Measurements from ENCODE around the gene PFKL.
A peak's percentile ranks its signal among the peaks of the same experiment; 100 is the strongest.

Gene PFKL

DNA sequence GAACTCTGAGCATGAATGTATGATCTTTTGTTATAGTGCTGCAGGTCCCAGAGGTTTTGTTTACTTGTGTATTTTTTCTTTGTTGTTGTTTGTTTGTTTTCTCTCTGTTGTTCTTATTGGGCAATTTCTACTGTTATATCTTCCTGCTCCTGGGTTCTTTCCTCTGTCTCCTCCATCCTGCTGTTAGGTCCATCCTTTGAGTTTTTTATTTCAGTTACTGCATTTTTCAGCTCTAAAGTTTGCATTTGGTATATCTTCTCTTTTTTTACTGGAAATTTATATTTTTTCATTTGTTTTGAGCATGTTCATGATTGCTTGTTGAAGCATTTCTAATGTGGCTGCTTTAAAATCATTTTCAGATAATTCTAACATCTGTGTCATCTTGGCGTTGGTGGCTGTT is 63.4 kb downstream of the PFKL start:
- no peak overlapping the region for H3K4me3 Mint-ChIP-seq
- no peaks in the 10 kb centered on the region for H3K9me3 Mint-ChIP-seq
- H3K4me1 Mint-ChIP-seq: peaks cover 5% of the 10 kb centered on the region
- H3K27ac Mint-ChIP-seq: no peak overlapping the region
- H3K36me3 Mint-ChIP-seq: peaks cover 9% of the 10 kb centered on the region
- no peaks in the 10 kb centered on the region for H3K27me3 Mint-ChIP-seq

DNA sequence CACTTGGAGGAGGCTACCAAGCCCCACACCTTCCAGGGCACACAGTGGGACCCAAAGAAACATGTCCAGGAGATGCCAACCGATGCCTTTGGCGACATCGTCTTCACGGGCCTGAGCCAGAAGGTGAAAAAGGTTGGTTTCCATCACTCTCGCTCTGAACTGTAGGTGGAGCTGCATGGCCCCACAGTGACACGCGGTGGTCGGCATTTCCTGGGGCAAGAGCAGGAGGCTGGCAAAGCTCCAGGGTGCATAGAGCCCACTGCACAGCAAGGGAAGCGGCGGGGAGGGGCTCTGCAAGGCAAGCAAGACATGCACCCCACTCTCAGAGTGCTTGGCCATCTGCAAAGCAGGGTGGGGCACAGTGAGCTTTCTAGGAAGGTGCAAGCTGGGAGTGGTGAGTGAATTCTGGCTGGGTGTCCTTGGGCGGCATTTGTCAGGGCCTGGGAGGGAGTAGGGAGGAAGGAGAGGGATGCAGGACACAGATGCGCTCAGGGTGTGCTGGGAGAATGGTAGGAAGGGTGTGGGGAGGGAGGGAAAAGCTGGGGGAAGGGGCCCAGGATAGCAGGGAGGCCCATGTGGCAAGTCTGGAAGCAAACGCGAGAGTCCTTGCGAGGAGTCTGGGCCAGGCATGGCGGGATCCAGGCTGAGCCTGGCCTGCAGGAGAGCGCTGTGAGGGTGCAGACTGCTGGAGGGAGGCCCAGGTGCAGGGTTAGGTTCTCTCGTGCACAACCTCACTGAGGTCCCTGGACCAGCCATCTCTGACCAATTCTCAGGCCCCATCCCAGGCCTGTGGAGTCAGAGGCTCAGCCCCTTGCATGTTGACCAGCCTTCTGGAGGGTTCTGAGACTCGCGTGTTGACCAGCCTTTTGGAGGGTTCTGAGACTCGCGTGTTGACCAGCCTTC is 64.5 kb downstream of the PFKL start:
- Mint-ChIP-seq H3K27me3 (no peaks in the 10 kb centered on the region), H3K27ac (no peak overlapping the region), H3K4me3 (no peak overlapping the region), H3K9me3 (no peaks in the 10 kb centered on the region), H3K4me1 (peaks cover 5% of the 10 kb centered on the region), H3K36me3 (peaks cover 9% of the 10 kb centered on the region)

DNA sequence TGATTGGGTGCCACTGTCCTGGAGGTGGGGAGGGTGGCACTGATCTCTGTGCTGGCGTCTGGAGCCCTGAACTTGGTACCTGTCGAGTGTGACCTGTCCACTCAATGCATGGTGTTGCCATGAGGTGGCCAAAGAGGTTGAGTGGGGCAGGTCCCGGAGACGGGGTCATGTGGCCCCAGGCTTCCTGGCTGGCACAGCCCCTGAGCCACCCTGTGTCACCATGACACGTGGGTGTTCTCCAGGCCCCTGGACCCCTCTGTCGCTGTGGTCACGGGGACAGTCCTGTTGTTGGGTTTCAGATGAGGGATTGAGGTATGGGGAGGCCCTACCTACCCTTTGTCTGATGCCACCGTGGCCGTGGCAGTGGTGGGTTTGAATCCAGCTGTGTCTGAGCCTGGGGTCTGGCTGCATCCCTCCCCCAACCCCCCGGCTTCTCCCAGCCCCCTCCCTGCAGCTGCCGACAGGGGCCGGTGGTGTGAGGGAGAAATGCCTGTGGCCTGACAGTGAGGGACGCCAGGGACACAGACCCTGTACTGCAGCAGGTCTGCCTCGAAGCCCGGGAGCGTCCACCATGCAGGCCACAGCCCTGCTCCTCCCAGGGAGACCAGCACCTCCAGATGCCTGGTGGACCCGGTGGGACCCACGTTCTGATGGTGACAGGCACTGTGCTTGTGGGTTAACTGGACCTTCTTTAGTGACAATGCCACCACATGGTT is 65.6 kb downstream of the PFKL start:
- Mint-ChIP-seq H3K9me3 (no peaks in the 10 kb centered on the region), H3K36me3 (peaks cover 9% of the 10 kb centered on the region), H3K27me3 (no peaks in the 10 kb centered on the region), H3K27ac (no peak overlapping the region), H3K4me1 (no peaks in the 10 kb centered on the region), H3K4me3 (no peak overlapping the region)

DNA sequence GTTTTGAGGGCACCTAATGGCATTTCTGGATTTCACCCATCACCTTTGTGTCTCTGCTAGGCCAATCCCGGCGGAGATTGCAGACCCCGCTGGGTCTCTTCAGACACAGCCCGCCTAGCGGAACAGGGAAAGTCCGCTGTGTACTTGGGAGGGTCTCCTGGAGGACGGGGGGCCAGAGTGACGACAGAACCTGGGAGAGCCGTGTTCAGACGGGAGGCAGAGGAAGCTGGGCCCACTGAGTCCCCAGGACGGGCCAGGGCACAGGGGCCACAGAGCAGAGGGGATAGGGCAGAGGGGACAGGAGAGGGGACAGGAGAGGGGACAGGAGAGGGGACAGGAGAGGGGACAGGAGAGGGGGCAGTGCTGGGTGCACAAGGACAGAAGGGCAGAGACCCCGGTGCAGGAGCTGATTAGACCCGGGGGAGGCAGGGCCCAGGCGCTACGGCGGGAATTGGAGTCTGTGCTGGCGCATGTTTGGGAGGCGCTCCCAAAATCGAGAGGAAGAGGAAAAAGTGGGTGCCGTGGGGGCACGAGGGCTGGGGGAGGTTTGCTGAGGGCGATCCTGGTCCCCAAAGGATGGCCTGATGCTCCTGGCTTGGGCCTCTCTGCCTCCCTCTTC is 66.2 kb downstream of the PFKL start:
- Mint-ChIP-seq H3K27me3 (no peaks in the 10 kb centered on the region), H3K36me3 (peaks cover 9% of the 10 kb centered on the region), H3K27ac (no peak overlapping the region), H3K4me3 (no peak overlapping the region), H3K4me1 (no peaks in the 10 kb centered on the region), H3K9me3 (no peaks in the 10 kb centered on the region)

DNA sequence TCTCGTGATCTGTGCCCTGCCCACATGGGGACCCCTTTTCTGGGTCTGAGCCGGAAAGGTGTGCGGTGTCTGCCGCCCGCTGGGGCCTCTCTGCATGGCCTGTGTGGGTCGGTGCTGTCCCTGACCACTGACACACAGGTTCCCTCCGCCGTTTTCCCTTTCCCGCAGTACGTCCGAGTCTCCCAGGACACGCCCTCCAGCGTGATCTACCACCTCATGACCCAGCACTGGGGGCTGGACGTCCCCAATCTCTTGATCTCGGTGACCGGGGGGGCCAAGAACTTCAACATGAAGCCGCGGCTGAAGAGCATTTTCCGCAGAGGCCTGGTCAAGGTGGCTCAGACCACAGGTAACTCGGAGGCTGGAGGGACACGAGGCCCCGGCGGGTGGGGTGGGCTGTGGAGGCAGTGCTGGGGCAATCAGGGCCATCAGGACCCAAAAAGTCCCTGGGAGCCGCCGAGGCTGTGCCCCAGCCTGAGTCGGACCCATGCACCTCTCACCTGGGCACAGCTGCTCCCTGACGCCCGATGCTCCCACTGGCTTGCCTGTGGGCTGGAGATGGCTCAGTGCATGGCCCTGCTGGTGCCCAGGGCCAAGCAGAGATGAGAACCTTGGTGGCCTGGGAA is 66.8 kb downstream of the PFKL start:
- Mint-ChIP-seq H3K4me1 (no peaks in the 10 kb centered on the region), H3K27ac (no peak overlapping the region), H3K36me3 (peaks cover 9% of the 10 kb centered on the region), H3K4me3 (no peak overlapping the region), H3K27me3 (no peaks in the 10 kb centered on the region), H3K9me3 (no peaks in the 10 kb centered on the region)

DNA sequence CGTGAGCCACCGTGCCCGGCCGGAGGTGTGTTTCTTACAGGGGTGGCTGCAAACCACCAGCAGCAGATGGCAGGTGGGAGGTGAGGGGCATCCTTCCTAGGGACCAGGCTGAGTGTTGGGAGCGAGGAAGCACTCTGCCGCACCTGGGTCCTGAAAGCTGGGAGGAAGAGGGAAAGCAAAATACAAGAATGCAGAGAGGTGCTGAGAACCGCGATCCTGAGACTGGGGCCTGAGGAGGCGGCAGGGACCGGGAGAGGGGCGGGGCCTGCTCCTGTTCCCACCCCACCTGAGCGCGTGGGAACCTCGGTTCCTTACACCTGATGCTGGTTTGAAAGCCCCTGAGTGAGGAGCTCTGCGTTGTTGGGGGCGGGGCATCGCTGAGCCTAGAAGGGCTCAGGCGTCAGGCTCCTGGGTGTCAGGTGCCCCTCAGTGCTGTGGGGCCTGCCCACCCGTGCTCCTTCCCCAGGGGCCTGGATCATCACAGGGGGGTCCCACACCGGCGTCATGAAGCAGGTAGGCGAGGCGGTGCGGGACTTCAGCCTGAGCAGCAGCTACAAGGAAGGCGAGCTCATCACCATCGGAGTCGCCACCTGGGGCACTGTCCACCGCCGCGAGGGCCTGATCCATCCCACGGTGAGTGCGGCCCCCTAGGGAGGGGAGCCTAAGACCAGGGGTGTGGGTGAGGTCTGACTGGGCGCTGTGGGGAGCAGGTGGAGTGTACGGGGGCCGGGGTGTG is 69.0 kb downstream of the PFKL start:
- Mint-ChIP-seq H3K27ac (no peak overlapping the region), H3K9me3 (no peaks in the 10 kb centered on the region), H3K36me3 (peaks cover 5% of the 10 kb centered on the region), H3K4me1 (peaks cover 3% of the 10 kb centered on the region), H3K4me3 (no peak overlapping the region), H3K27me3 (no peaks in the 10 kb centered on the region)

DNA sequence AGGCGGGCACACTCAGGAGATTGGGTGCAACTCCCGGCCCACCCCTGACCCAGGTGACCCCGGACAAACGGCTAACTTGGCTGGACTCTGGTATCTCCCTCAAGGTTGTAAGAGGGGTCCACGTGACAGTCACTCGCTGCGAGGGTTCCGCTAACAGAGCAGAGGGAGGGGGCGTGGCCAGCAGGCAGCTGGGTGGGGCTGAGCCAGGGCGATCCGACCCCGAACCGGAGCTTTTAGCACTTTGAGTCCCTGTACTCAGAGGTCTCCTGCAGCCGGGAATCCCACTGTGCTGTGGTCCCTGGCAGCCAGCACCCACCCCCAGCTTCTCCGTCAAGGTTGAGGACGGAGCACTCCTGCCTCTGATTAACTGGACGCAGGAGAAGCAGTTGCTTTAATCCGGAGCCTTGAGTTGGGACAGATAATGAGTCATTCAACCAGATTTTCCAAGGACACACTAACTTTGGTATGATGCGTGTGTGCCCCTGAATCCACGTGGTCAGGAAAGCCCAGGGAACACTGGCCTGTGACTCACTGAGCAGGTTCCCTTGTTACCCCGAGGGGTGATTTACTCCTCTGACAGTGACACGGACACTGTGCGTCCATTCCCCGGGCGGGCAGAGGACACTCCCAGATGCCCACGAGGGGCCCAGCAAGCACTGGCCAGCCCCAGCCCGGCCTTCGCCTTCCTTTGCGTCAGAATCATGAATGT is 70.3 kb downstream of the PFKL start:
- H3K27me3 Mint-ChIP-seq: no peaks in the 10 kb centered on the region
- H3K4me3 Mint-ChIP-seq: no peak overlapping the region
- no peaks in the 10 kb centered on the region for H3K9me3 Mint-ChIP-seq
- peaks cover 8% of the 10 kb centered on the region for H3K4me1 Mint-ChIP-seq
- peaks cover 5% of the 10 kb centered on the region for H3K36me3 Mint-ChIP-seq
- H3K27ac Mint-ChIP-seq: no peak overlapping the region

DNA sequence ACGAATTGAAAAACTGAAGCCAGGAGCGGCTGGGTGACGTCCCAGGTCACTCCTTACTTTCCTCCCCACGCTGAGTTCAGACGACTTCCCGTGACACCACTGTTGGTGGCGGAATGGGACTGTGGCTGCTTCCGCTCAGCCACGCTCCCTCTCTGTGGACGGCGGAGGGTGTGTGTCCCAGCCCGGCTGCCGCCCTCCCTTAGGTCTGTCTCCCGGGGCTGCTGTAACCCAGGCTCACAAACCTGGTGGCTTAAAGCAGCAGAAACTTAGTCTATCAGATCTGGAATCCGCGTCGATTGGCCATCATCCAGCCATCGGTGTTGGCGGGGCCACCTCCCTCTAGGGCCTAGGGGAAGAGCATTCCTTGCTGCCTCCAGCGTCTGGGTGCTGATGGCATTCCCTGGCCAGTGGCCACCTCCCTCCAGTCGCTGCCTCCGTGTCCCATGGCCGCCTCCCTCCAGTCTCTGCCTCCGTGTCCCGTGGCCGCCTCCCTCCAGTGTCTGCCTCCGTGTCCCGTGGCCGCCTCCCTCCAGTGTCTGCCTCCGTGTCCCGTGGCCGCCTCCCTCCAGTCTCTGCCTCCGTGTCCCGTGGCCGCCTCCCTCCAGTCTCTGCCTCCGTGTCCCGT is 71.0 kb downstream of the PFKL start:
- Mint-ChIP-seq H3K4me1 (peaks cover 16% of the 10 kb centered on the region), H3K4me3 (no peak overlapping the region), H3K27me3 (no peaks in the 10 kb centered on the region)

DNA sequence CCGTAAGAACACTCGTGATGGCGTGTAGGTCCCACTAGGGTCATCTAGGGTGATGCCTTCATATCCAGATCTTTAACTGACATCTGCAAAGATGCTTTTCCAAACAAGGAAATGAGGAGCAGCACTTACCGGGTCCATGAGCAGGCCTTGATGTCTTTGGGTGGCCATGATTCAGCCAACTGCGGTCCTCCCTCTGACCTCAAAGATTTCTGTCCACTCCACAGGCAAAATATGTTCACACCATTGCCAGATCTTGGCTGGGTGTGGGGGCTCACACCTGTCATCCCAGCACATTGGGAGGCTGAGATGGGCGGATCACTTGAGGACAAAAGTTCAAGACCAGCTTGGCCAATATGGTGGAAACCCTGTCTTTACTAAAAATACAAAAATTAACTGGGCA is 71.7 kb downstream of the PFKL start:
- Mint-ChIP-seq H3K27me3 (no peaks in the 10 kb centered on the region), H3K9me3 (no peaks in the 10 kb centered on the region), H3K36me3 (peaks cover 8% of the 10 kb centered on the region), H3K4me3 (no peak overlapping the region), H3K27ac (no peak overlapping the region), H3K4me1 (peaks cover 18% of the 10 kb centered on the region)

More for the DNA sequence above, 71.0 kb downstream of the PFKL start:
- no peak overlapping the region for H3K27ac Mint-ChIP-seq
- no peaks in the 10 kb centered on the region for H3K9me3 Mint-ChIP-seq
- peaks cover 8% of the 10 kb centered on the region for H3K36me3 Mint-ChIP-seq

DNA sequence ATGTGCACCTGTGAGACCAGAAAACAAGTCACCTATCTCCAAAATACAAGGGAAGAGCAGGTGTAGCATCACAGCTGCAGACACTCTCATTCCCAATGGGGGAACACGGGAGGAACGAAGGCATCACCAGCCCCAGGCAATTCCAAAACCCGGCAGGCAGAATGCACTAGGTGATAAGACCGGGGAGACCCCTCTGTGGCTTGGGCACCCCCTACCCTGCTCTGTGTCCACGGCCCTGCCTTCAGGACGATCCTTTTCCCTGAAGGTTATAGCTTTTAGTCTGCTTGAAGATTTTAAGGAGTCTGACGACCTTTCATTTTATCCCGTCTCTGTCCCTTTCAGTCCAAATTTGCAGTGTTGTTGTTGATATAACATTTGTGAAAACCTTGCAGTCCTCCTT is 72.8 kb downstream of the PFKL start:
- Mint-ChIP-seq H3K27me3 (no peaks in the 10 kb centered on the region), H3K4me3 (no peak overlapping the region), H3K9me3 (no peaks in the 10 kb centered on the region), H3K27ac (no peak overlapping the region), H3K36me3 (peaks cover 8% of the 10 kb centered on the region), H3K4me1 (peaks cover 18% of the 10 kb centered on the region)

DNA sequence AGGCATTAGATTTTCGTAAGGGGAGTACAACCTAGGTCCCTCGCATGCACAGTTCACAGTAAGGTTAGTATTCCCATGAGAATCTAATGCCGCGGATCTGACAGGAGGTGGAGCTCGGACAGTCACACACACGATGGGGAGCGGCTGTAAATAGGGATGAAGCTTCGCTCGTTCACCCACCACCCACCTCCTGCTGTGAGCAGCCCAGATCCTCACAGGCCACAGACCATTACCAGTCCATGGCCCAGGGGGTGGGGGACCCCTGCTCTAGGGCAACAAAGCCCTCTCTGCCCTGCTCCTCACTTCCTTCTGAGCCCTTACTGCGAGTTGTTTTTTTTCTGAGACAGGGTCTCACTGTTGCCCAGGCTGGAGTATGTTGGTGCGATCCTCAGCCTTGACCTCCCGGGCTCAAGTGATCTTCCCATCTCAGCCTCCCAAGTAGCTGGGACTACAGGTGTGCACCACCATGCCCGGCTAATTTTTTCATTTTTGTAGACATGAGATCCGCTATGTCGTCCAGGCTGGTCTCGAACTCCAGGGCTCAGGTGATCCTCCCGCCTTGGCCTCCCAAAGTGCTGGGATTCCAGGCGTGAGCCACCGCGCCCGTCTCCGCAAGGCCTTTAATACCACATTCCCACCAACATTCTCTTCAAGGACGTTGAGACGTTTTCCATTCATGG is 74.9 kb downstream of the PFKL start:
- H3K4me1 Mint-ChIP-seq: peaks cover 18% of the 10 kb centered on the region
- H3K4me3 Mint-ChIP-seq: peak overlapping the region; percentile 19
- H3K9me3 Mint-ChIP-seq: no peaks in the 10 kb centered on the region
- peaks cover 6% of the 10 kb centered on the region for H3K36me3 Mint-ChIP-seq
- no peak overlapping the region for H3K27ac Mint-ChIP-seq
- no peaks in the 10 kb centered on the region for H3K27me3 Mint-ChIP-seq

DNA sequence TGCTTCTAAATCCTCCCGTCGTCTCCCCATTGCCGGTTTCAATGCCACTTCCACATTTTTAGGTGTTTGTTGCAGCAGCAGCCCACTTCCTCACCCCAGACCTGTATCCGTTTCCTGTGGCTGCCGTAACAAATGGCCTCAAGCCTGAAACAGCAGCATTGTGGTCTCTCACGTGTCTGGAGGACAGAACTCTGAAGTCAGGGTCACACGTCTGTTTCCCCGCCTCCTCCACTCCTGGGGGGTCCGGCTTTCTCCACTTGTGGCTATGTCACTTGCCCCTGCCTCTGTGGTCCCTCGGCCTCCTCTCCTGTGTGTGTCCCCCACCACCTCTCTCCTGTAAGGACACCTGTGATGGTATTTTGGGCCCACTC is 75.4 kb downstream of the PFKL start:
- Mint-ChIP-seq H3K27me3 (no peaks in the 10 kb centered on the region), H3K36me3 (peaks cover 6% of the 10 kb centered on the region), H3K4me1 (peaks cover 18% of the 10 kb centered on the region), H3K9me3 (no peaks in the 10 kb centered on the region), H3K4me3 (peak overlapping the region; percentile 19), H3K27ac (no peak overlapping the region)

DNA sequence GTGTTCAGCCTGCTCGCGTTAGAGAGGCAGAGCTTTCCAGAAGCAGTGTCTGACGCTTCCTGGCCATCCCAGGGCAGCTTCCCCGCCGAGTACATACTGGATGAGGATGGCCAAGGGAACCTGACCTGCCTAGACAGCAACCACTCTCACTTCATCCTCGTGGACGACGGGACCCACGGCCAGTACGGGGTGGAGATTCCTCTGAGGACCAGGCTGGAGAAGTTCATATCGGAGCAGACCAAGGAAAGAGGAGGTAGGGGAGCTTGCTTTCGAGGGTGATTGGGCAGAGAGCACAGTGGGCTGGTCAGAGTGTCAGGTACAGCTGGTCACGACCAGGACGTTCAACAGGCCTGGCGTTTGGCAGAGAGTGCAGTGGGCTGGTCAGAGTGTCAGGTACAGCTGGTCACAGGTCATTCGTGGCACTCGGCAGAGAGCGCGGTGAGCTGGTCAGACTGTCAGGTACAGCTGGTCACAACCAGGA is 75.9 kb downstream of the PFKL start:
- H3K36me3 Mint-ChIP-seq: peaks cover 6% of the 10 kb centered on the region
- no peaks in the 10 kb centered on the region for H3K9me3 Mint-ChIP-seq
- no peak overlapping the region for H3K4me3 Mint-ChIP-seq
- peaks cover 18% of the 10 kb centered on the region for H3K4me1 Mint-ChIP-seq
- no peaks in the 10 kb centered on the region for H3K27me3 Mint-ChIP-seq
- H3K27ac Mint-ChIP-seq: no peak overlapping the region

DNA sequence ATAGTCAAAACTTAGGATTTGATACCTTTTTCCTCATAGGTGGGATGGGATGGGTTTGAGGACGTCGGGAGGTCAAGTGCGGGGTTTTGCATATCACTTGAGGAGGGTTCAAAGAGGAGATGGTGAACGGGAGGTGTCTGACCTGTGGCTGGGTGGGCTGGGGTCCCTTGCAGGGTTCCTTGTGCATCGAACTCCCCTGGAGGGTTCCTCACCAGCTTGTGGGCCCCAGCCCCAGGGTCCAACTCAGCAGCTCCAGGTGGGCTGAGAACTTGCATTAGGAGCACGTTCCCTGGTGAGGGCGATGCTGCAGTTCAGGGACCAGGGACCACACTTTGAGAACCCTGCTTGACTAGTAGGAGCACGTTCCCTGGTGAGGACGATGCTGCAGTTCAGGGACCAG is 76.8 kb downstream of the PFKL start:
- Mint-ChIP-seq H3K4me3 (no peak overlapping the region), H3K9me3 (no peaks in the 10 kb centered on the region), H3K27ac (no peak overlapping the region), H3K4me1 (peaks cover 18% of the 10 kb centered on the region), H3K36me3 (peaks cover 6% of the 10 kb centered on the region), H3K27me3 (no peaks in the 10 kb centered on the region)

Measured in activated naive CD4-positive, alpha-beta T cell treated with anti-CD3 and anti-CD28 coated beads, Interleukin-2, amount 50 U/mL, for 24 hours (primary cell).